Muscle layer of colon (tissue), 2 donors: ENCODE results near the gene GLIS1.
A peak's percentile ranks its signal among the peaks of the same experiment; 100 is the strongest.

Experiments
- H3K27ac ChIP-seq: one replicate; pipeline ENCODE4 v1.7.0; 2013; ENCODE audit warnings: low read depth, mild to moderate bottlenecking, low read length, moderate library complexity
- H3K27me3 ChIP-seq, 2 donors: one replicate each; pipeline ENCODE4 v1.7.0; 2013; ENCODE audit warnings: low read length in 2 of 2, mild to moderate bottlenecking in 2 of 2; ENCODE audit not compliant: insufficient read depth in 2 of 2, control insufficient read depth in 1 of 2
- H3K36me3 ChIP-seq: one replicate; pipeline ENCODE4 v1.7.0; 2013; ENCODE audit warnings: mild to moderate bottlenecking, low read length; ENCODE audit not compliant: insufficient read depth
- H3K4me1 ChIP-seq: one replicate; pipeline ENCODE4 v1.7.0; 2013; ENCODE audit warnings: mild to moderate bottlenecking, low read length; ENCODE audit not compliant: insufficient read depth
- H3K4me3 ChIP-seq, 2 donors: one replicate each; pipeline ENCODE4 v1.7.0; 2013; ENCODE audit warnings: low read length in 2 of 2, low read depth in 1 of 2, mild to moderate bottlenecking in 1 of 2, moderate library complexity in 1 of 2
- H3K9ac ChIP-seq: one replicate; pipeline ENCODE4 v1.7.0; 2013; ENCODE audit warnings: low read length
- H3K9me3 ChIP-seq: one replicate; pipeline ENCODE4 v1.7.0; 2013; ENCODE audit warnings: mild to moderate bottlenecking, low read length
- donor health status: abdominal sarcoma.
- donor health status: Adenocarcinoma of cecum.

Gene GLIS1

GRCh38 chr1:53529555-53529954 is 209.4 kb downstream of the GLIS1 start:
- H3K9ac ChIP-seq: no peak overlapping the region
- no peaks in the 10 kb centered on the region for H3K9me3 ChIP-seq
- H3K4me1 ChIP-seq: peaks cover 23% of the 10 kb centered on the region
- no peak overlapping the region for H3K27ac ChIP-seq
- H3K4me3 ChIP-seq: no peak overlapping the region
- no peaks in the 10 kb centered on the region for H3K27me3 ChIP-seq
- H3K36me3 ChIP-seq: no peaks in the 10 kb centered on the region

DNA sequence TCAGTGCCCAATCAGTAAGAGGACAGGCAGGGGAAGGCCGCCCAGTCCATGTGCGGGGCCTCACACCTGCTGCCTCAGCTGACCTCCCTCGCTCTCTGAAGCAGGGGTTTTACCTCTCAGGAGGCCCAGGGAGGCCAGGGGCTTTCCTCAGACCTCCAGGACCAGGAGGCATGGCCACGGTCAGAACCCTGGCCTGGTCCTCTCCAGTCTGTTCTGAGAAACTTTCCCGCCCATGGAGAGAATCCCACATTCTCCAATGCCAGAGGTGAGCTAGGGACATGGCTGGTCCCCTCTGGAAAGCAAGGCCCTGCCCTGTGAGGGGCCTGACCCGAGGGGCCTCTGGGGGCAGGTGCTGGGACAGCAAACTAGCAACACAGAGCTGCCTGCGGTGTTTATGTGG is 211.6 kb downstream of the GLIS1 start:
- H3K9ac ChIP-seq: no peak overlapping the region
- H3K4me3 ChIP-seq: no peak overlapping the region
- H3K27me3 ChIP-seq: no peaks in the 10 kb centered on the region
- H3K9me3 ChIP-seq: no peaks in the 10 kb centered on the region
- H3K27ac ChIP-seq: no peak overlapping the region
- peaks cover 23% of the 10 kb centered on the region for H3K4me1 ChIP-seq
- no peaks in the 10 kb centered on the region for H3K36me3 ChIP-seq

GRCh38 chr1:53526451-53527101 is 212.4 kb downstream of the GLIS1 start:
- no peaks in the 10 kb centered on the region for H3K36me3 ChIP-seq
- H3K4me1 ChIP-seq: peaks cover 23% of the 10 kb centered on the region
- peak overlapping the region; percentile 13 to 23 for H3K4me3 ChIP-seq
- H3K27me3 ChIP-seq: no peaks in the 10 kb centered on the region
- no peak overlapping the region for H3K9ac ChIP-seq
- no peak overlapping the region for H3K27ac ChIP-seq
- H3K9me3 ChIP-seq: no peaks in the 10 kb centered on the region

GRCh38 chr1:53525595-53525994 is 213.4 kb downstream of the GLIS1 start:
- H3K4me1 ChIP-seq: peaks cover 23% of the 10 kb centered on the region
- H3K4me3 ChIP-seq: no peak overlapping the region
- H3K27me3 ChIP-seq: no peaks in the 10 kb centered on the region
- no peaks in the 10 kb centered on the region for H3K36me3 ChIP-seq
- no peaks in the 10 kb centered on the region for H3K9me3 ChIP-seq
- no peak overlapping the region for H3K9ac ChIP-seq
- no peak overlapping the region for H3K27ac ChIP-seq

GRCh38 chr1:53524428-53525375 is 214.3 kb downstream of the GLIS1 start:
- H3K9ac ChIP-seq: no peak overlapping the region
- H3K36me3 ChIP-seq: no peaks in the 10 kb centered on the region
- peaks cover 23% of the 10 kb centered on the region for H3K4me1 ChIP-seq
- no peaks in the 10 kb centered on the region for H3K27me3 ChIP-seq
- no peaks in the 10 kb centered on the region for H3K9me3 ChIP-seq
- no peak overlapping the region for H3K27ac ChIP-seq
- H3K4me3 ChIP-seq: no peak overlapping the region

- H3K9me3 ChIP-seq: no peaks in the 10 kb centered on the region
- peaks cover 16% of the 10 kb centered on the region for H3K4me1 ChIP-seq
- H3K9ac ChIP-seq: no peak overlapping the region
- H3K27me3 ChIP-seq: no peaks in the 10 kb centered on the region
- H3K36me3 ChIP-seq: no peaks in the 10 kb centered on the region
- no peak overlapping the region for H3K27ac ChIP-seq
- no peak overlapping the region for H3K4me3 ChIP-seq
Observed at GRCh38 chr1:53521924-53522552, 216.9 kb downstream of the GLIS1 start.

GRCh38 chr1:53520481-53520880 is 218.5 kb downstream of the GLIS1 start:
- Histone ChIP-seq H3K4me1 (no peaks in the 10 kb centered on the region), H3K4me3 (no peak overlapping the region), H3K27ac (no peak overlapping the region), H3K9me3 (no peaks in the 10 kb centered on the region), H3K9ac (no peak overlapping the region), H3K27me3 (no peaks in the 10 kb centered on the region), H3K36me3 (no peaks in the 10 kb centered on the region)

DNA sequence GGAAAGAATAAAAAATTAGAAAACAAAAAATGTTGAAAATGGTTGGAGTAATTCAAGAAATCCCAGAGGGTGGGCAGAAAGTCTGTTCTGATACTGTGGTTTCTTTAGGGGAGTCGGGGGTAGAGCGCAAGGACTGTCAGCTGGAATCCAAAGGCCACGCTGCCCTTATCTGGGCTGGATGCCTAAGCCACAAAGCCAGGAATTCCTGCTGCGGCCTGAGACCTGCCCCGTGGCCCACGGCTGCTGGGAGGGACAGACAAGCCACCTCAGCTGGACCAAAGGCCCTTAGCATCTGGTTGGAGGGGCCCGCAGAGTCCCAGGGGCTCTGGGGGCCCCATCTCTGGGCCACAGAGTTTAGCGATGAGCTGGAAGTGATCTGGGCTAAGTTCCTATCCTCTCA is 219.5 kb downstream of the GLIS1 start:
- H3K9me3 ChIP-seq: no peaks in the 10 kb centered on the region
- no peak overlapping the region for H3K9ac ChIP-seq
- no peaks in the 10 kb centered on the region for H3K4me1 ChIP-seq
- no peak overlapping the region for H3K4me3 ChIP-seq
- H3K27ac ChIP-seq: no peak overlapping the region
- H3K36me3 ChIP-seq: no peaks in the 10 kb centered on the region
- H3K27me3 ChIP-seq: no peaks in the 10 kb centered on the region

DNA sequence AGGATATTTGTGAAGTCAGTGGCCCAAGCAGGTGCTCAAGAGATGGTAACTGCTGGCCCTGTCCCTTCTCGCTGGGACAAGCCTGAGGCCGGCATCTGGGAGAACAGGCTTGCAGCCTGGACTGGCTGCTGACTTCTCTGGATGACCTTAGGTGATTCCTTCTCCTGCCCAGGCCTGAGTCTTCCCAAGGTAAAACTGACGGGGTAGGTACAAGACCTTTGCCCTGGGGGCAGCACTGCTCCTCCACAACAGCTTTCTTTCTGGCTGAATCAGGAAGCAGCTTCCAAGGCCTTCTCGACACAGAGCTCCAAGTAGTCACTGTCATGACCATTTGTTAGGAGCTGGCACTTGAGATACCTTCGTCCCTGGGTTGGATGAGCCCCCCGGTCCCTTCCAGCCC is 220.2 kb downstream of the GLIS1 start:
- no peak overlapping the region for H3K27ac ChIP-seq
- no peak overlapping the region for H3K9ac ChIP-seq

GRCh38 chr1:53517821-53518352 is 221.1 kb downstream of the GLIS1 start:
- H3K27me3 ChIP-seq: no peaks in the 10 kb centered on the region
- H3K9ac ChIP-seq: no peak overlapping the region
- no peak overlapping the region for H3K4me3 ChIP-seq
- no peaks in the 10 kb centered on the region for H3K36me3 ChIP-seq
- no peak overlapping the region for H3K27ac ChIP-seq
- H3K9me3 ChIP-seq: no peaks in the 10 kb centered on the region
- H3K4me1 ChIP-seq: no peaks in the 10 kb centered on the region

More for the DNA sequence above, 220.2 kb downstream of the GLIS1 start:
- H3K4me3 ChIP-seq: no peak overlapping the region
- no peaks in the 10 kb centered on the region for H3K36me3 ChIP-seq
- no peaks in the 10 kb centered on the region for H3K27me3 ChIP-seq
- no peaks in the 10 kb centered on the region for H3K9me3 ChIP-seq
- no peaks in the 10 kb centered on the region for H3K4me1 ChIP-seq

DNA sequence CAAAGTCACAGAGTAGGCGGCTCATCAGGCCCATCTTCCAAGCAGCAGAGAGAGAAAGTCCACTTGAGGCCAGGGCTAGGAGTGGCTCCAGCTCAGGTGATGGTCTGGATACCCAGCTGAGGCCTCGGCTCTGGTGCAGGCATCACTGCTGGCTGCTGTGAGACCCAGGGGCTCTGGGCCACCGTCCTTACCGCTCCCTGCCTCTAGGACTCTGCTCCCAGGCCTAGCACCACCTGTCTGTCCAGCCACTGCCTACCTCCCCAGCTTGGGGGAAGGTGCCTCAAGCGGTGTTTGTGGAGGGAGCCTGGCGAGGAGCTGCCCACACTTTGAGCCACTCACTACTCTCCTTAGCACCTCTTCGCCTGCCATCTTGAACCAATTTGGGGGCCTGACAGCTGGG is 221.9 kb downstream of the GLIS1 start:
- Histone ChIP-seq H3K36me3 (no peaks in the 10 kb centered on the region), H3K9ac (no peak overlapping the region), H3K4me1 (peaks cover 2% of the 10 kb centered on the region), H3K4me3 (no peak overlapping the region), H3K27me3 (no peaks in the 10 kb centered on the region), H3K9me3 (no peaks in the 10 kb centered on the region), H3K27ac (no peak overlapping the region)
